Ovary (tissue), 9 donors: ENCODE measurements around the gene LEF1. TPM values are rescaled to one million over a fixed set of nuclear protein-coding genes. Genes with fewer than 3 reads are reported as not detected.

Experiments
- DNase-seq, 5 donors: peaks; one replicate each; pipeline ENCODE4 v3.0.0-alpha.2; 2019 to 2020
- H3K27ac ChIP-seq, 2 donors: fragments of 200-600 bp; one replicate each; pipeline versions ENCODE4 v1.5.1 to v1.8.0; 2019 to 2022
- H3K27me3 ChIP-seq: fragments of 200-600 bp; one replicate; pipeline ENCODE4 v1.8.0; 2022
- H3K36me3 ChIP-seq: fragments of 200-600 bp; sonication (generic); one replicate; pipeline ENCODE4 v1.5.1; 2019
- H3K4me1 ChIP-seq: one replicate; pipeline ENCODE4 v1.8.1; 2013; ENCODE audit warnings: mild to moderate bottlenecking, moderate library complexity; ENCODE audit not compliant: insufficient read depth
- H3K4me3 ChIP-seq: fragments of 200-600 bp; sonication (generic); one replicate; pipeline ENCODE4 v1.5.1; 2017
- H3K9me3 ChIP-seq, 2 donors: fragments of 200-600 bp in 1 of 2; sonication (generic) in 1 of 2; one replicate each; pipeline versions ENCODE4 v1.5.1 to v1.8.1; 2013 to 2019; ENCODE audit warnings: mild to moderate bottlenecking in 1 of 2, moderate library complexity in 1 of 2
- CTCF ChIP-seq, 3 donors: fragments of 450-650 bp in 2 of 3; fragments of 200-600 bp in 1 of 3; IDR thresholded peaks; one replicate each; pipeline versions ENCODE4 v1.5.1 to v1.8.0; 2016 to 2022; ENCODE audit warnings: antibody characterized with exemption in 3 of 3, mild to moderate bottlenecking in 1 of 3
- EP300 ChIP-seq: sonication (generic); formaldehyde crosslinking; IDR thresholded peaks from one replicate; pipeline ENCODE4 v1.6.1; 2017; ENCODE audit warnings: antibody characterized with exemption
- POLR2A ChIP-seq: fragments of 450-650 bp; IDR thresholded peaks from one replicate; pipeline ENCODE4 v1.6.1; 2017; ENCODE audit warnings: antibody characterized with exemption, mild to moderate bottlenecking, moderate library complexity
- WGBS, 3 donors: extraction: QIAGEN DNeasy Blood & Tissue Kit in 1 of 3; methylation state at CpG; one replicate each; pipeline versions ENCODE4 v1.1.5 to v1.1.7; 2013 to 2017; 5-methylcytosine and 5-hydroxymethylcytosine counted together
- intact Hi-C, 4 donors: fragments of 100-400 bp; cut with DNase I; formaldehyde crosslinking; loops; one replicate each; pipeline versions ENCODE4 v1.11.0 to v1.15.1; 2022 to 2023
- polyA plus RNA-seq, 2 donors: library from polyadenylated mRNA; stranded (reverse); fragments of 200-250 nt in 1 of 2; fragments of 350-450 nt in 1 of 2; fragmentation: Illumina TruSeq in 1 of 2; extraction: RNeasy Lipid Tissue Mini Kit (QIAGEN cat#74804) in 1 of 2; gene quantifications; one replicate each; pipeline ENCODE4 v1.2.3, GENCODE V29; 2013 to 2014
- total RNA-seq, 7 donors: library from RNA; depleted of rRNA in 2 of 7; stranded (reverse); fragments of >200 nt in 2 of 7; fragmentation: NEBNext Ultra II Directional in 3 of 7; extraction: Animal tissue kit (Norgen Biotek cat#: 25700) in 3 of 7; gene quantifications; one replicate each; pipeline versions ENCODE4 v1.1.0 to v1.2.4, GENCODE V29; 2016 to 2023
- donor health status: DM: no; HTN: no; CAD: no; lungs with moderate emphysema.
- donor health status: DM: no; HTN: no; CAD: no.
- donor health status: Bipolar disorder and iron deficiency.
- donor health status: DM: yes; HTN: yes; CAD: no.
- donor health status: DM: no; HTN: no; CAD: no.
- donor health status: DM: yes; HTN: yes; CAD: no.

Gene LEF1
- total and polyA plus RNA-seq, 9 donors, result 1.8 to 30.1 (median 6.0) TPM

GRCh38 chr4:108060686-108061321, 107.9 kb downstream of the LEF1 start:
- Histone ChIP-seq H3K4me3 (no peak overlapping the region), H3K27ac (no peak overlapping the region), H3K4me1 (no peaks in the 10 kb centered on the region), H3K36me3 (no peaks in the 10 kb centered on the region), H3K27me3 (no peaks in the 10 kb centered on the region), H3K9me3 (no peaks in the 10 kb centered on the region)
- TF ChIP-seq EP300, result no peak
- no peak for TF ChIP-seq CTCF (IDR thresholded peaks at IDR 0.05)
- intact Hi-C loops, result no loop called here
- no peak for DNase-seq
- 22 to 35% (median 31%) methylated on average over 5 of the region's 5 CpGs for WGBS, 3 donors

- Histone ChIP-seq H3K36me3 (no peaks in the 10 kb centered on the region), H3K4me1 (no peaks in the 10 kb centered on the region), H3K4me3 (no peak overlapping the region), H3K27ac (no peak overlapping the region), H3K9me3 (no peaks in the 10 kb centered on the region), H3K27me3 (no peaks in the 10 kb centered on the region)
- WGBS, 3 donors, result 31 to 33% (median 33%) methylated on average over 5 of the region's 5 CpGs
- no peak for DNase-seq
- no peak for TF ChIP-seq POLR2A
- no peak for TF ChIP-seq EP300
- no peak for TF ChIP-seq CTCF (IDR thresholded peaks at IDR 0.05)
- intact Hi-C loops, result no loop called here
Measured at GRCh38 chr4:108060164-108060563, 108.6 kb downstream of the LEF1 start.

GRCh38 chr4:108058685-108059440, 109.9 kb downstream of the LEF1 start:
- no peak overlapping the region for H3K27ac ChIP-seq
- H3K27me3 ChIP-seq, result no peaks in the 10 kb centered on the region
- intact Hi-C loops, result no loop called here
- 84 to 88% (median 85%) methylated on average over 11 of the region's 11 CpGs for WGBS, 3 donors
- H3K4me1 ChIP-seq, result no peaks in the 10 kb centered on the region
- no peak for DNase-seq
- H3K4me3 ChIP-seq, result no peak overlapping the region
- TF ChIP-seq POLR2A, result no peak
- TF ChIP-seq EP300, result no peak
- no peak for TF ChIP-seq CTCF (IDR thresholded peaks at IDR 0.05)
- H3K36me3 ChIP-seq, result no peaks in the 10 kb centered on the region
- H3K9me3 ChIP-seq, result no peaks in the 10 kb centered on the region

GRCh38 chr4:108056418-108056817, 112.3 kb downstream of the LEF1 start:
- Histone ChIP-seq H3K27me3 (no peaks in the 10 kb centered on the region), H3K9me3 (no peaks in the 10 kb centered on the region), H3K4me3 (no peak overlapping the region), H3K36me3 (no peaks in the 10 kb centered on the region), H3K27ac (no peak overlapping the region), H3K4me1 (no peaks in the 10 kb centered on the region)
- intact Hi-C loops, result no loop called here
- TF ChIP-seq CTCF (IDR thresholded peaks at IDR 0.05), result no peak
- TF ChIP-seq EP300, result no peak
- no peak for TF ChIP-seq POLR2A
- 76 to 78% (median 76%) methylated on average over 6 of the region's 6 CpGs for WGBS, 3 donors
- DNase-seq, result no peak
